Neural progenitor cell (in vitro differentiated cells): Measurements from ENCODE around the gene GATAD2B.

Experiments used
- CTCF ChIP-seq: fragments of 200-600 bp; sonication (generic); IDR thresholded peaks from 2 replicates; pipeline ENCODE4 v1.5.1; 2017; ENCODE audit warnings: antibody characterized with exemption, mild to moderate bottlenecking
- EZH2 ChIP-seq: fragments of 200-600 bp; sonication (generic); IDR thresholded peaks from 2 replicates; pipeline ENCODE4 v1.6.1; 2017; ENCODE audit warnings: antibody characterized with exemption, mild to moderate bottlenecking, moderate library complexity

GRCh38 chr1:153968972-153969371 lies 46.2 kb upstream of the GATAD2B start:
- TF ChIP-seq CTCF (no peak), EZH2 (no peak)
